H1 (cell line): ENCODE results near the gene COL6A6.

Experiments used
- CTCF ChIP-seq, 3 experiments: IDR thresholded peaks; 1 replicate in 2 of 3; 2 replicates in 1 of 3; pipeline versions ENCODE4 v1.5.1 to v1.6.1; 2011; ENCODE audit warnings: low read length in 3 of 3, mild to moderate bottlenecking in 3 of 3, inconsistent platforms in 2 of 3, low read depth in 1 of 3, moderate library complexity in 1 of 3; ENCODE audit not compliant: insufficient read depth in 1 of 3; ENCODE audit errors: control extremely low read depth in 1 of 3
- FOSL1 ChIP-seq: IDR thresholded peaks from 2 replicates; pipeline ENCODE4 v1.6.1; 2011; ENCODE audit warnings: mild to moderate bottlenecking, low read depth, low read length, moderate library complexity; ENCODE audit not compliant: insufficient read depth
- HDAC2 ChIP-seq, 2 experiments: fragments of 300-600 bp in 1 of 2; sonication (generic) in 1 of 2; IDR thresholded peaks; 2 replicates each; pipeline ENCODE4 v1.6.1; 2011 to 2012; ENCODE audit warnings: low read depth in 2 of 2, low read length in 2 of 2, mild to moderate bottlenecking in 2 of 2, moderate library complexity in 2 of 2, borderline replicate concordance in 1 of 2, inconsistent platforms in 1 of 2

GRCh38 chr3:130557336-130558035 lies 40.5 kb downstream of the COL6A6 start:
- TF ChIP-seq FOSL1 (no peak), CTCF (IDR thresholded peaks at IDR 0.05; ENCODE audit: control extremely low read depth in 1 of 3, insufficient read depth in 1 of 3, low read depth in 1 of 3, low read length in 3 of 3) (no peak), HDAC2 (IDR thresholded peaks at IDR 0.05; ENCODE audit: borderline replicate concordance in 1 of 2, low read depth in 2 of 2, low read length in 2 of 2) (no peak)
